Thyroid gland (tissue), 4 donors: ENCODE measurements around the gene PM20D2. TPM values are rescaled to one million over a fixed set of nuclear protein-coding genes. Genes with fewer than 3 reads are reported as not detected.

Experiments
- DNase-seq, 2 donors: peaks; one replicate each; pipeline ENCODE4 v3.0.0-alpha.2; 2019
- H3K27ac ChIP-seq, 3 donors: fragments of 200-600 bp; sonication (generic); 1 replicate in 2 of 3; 2 replicates in 1 of 3; pipeline ENCODE4 v1.5.1; 2016 to 2019; ENCODE audit warnings: mild to moderate bottlenecking in 1 of 3, moderate library complexity in 1 of 3
- H3K27me3 ChIP-seq: fragments of 200-600 bp; sonication (generic); one replicate; pipeline ENCODE4 v1.5.1; 2019
- H3K36me3 ChIP-seq, 2 donors: fragments of 200-600 bp; sonication (generic); one replicate each; pipeline ENCODE4 v1.5.1; 2016 to 2019
- H3K4me1 ChIP-seq, 2 donors: fragments of 200-600 bp; sonication (generic); one replicate each; pipeline ENCODE4 v1.5.1; 2017 to 2019
- H3K4me3 ChIP-seq, 3 donors: fragments of 200-600 bp; sonication (generic); replicated peaks in 1 of 3; 1 replicate in 2 of 3; 2 replicates in 1 of 3; pipeline ENCODE4 v1.5.1; 2016; ENCODE audit warnings: mild to moderate bottlenecking in 1 of 3
- H3K9me3 ChIP-seq: fragments of 200-600 bp; sonication (generic); one replicate; pipeline ENCODE4 v1.5.1; 2017
- POLR2A ChIP-seq, 2 donors: fragments of 450-650 bp; IDR thresholded peaks; one replicate each; pipeline ENCODE4 v1.6.1; 2017; ENCODE audit warnings: antibody characterized with exemption in 2 of 2, mild to moderate bottlenecking in 2 of 2, moderate library complexity in 1 of 2
- WGBS, 2 donors: methylation state at CpG; one replicate each; pipeline ENCODE4 v1.1.5; 2017; 5-methylcytosine and 5-hydroxymethylcytosine counted together
- intact Hi-C: fragments of 100-400 bp; cut with DNase I; formaldehyde crosslinking; loops from one replicate; pipeline ENCODE4 v1.15.1; 2023
- total RNA-seq, 4 donors: library from RNA; depleted of rRNA; stranded (reverse); fragments of >200 nt; gene quantifications; one replicate each; pipeline ENCODE4 v1.2.3, GENCODE V29; 2016
- TF ChIP-seq, protein P1 (sequence below), 6 experiments: fragments of 200-600 bp in 3 of 6; fragments of 450-650 bp in 3 of 6; sonication (generic) in 3 of 6; IDR thresholded peaks; one replicate each; pipeline ENCODE4 v1.5.1; 2016 to 2019; ENCODE audit warnings: antibody characterized with exemption in 6 of 6, mild to moderate bottlenecking in 2 of 6, inconsistent platforms in 1 of 6, moderate library complexity in 1 of 6

The PM20D2 gene
- total RNA-seq, 4 donors from 2014 or later = 21.5 to 33.3 (median 28.6) TPM

DNA sequence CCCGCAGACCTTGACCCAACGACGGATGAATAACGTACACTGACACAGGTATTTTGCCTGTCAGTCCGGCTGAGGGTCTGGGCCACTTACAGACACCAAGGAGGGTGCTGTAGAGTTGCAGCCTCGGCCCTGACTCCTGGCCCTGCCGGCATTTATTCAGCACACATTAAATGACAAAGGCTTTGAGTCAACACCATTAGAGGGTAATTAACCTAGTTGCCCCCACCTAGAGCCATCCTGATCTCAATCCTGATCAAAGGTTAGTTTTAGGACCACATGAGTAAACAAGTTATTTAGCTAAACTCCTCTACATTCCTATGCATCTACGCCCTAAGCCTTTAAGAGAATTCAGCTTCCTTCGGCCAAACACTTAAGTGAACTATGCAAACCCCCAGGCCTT is 11.9 kb upstream of the PM20D2 start:
- intact Hi-C loops = no loop called here
- Histone ChIP-seq H3K4me3 (no peak overlapping the region), H3K27ac (no peak overlapping the region), H3K9me3 (no peaks in the 10 kb centered on the region), H3K27me3 (no peaks in the 10 kb centered on the region), H3K36me3 (no peaks in the 10 kb centered on the region), H3K4me1 (no peaks in the 10 kb centered on the region)
- 84 to 88% methylated on average over 9 of the region's 9 CpGs for WGBS, 2 donors
- DNase-seq = no peak
- TF ChIP-seq, protein P1, sequence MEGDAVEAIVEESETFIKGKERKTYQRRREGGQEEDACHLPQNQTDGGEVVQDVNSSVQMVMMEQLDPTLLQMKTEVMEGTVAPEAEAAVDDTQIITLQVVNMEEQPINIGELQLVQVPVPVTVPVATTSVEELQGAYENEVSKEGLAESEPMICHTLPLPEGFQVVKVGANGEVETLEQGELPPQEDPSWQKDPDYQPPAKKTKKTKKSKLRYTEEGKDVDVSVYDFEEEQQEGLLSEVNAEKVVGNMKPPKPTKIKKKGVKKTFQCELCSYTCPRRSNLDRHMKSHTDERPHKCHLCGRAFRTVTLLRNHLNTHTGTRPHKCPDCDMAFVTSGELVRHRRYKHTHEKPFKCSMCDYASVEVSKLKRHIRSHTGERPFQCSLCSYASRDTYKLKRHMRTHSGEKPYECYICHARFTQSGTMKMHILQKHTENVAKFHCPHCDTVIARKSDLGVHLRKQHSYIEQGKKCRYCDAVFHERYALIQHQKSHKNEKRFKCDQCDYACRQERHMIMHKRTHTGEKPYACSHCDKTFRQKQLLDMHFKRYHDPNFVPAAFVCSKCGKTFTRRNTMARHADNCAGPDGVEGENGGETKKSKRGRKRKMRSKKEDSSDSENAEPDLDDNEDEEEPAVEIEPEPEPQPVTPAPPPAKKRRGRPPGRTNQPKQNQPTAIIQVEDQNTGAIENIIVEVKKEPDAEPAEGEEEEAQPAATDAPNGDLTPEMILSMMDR (IDR thresholded peaks at IDR 0.05) = no peak
- no peak for TF ChIP-seq POLR2A (IDR thresholded peaks at IDR 0.05)

DNA sequence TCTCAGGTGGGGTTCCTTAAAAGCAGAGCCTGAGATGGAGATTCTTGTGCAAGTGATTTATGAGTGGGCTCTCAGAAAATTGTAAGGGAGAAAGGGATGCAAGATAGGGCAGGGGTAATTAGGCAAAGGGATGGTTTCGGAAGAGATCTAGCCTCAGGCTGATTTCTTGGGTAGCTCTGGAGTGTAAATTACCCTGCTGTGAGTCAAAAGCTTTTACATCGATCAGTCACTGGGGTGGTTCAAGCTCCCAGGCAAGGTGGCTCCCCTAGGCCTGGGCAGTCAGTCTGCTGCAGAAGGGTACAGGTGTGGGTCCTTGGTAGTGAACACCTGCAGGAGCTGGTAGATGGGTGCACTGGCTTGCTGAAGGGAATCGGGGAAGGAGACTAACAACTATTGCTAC is 11.1 kb upstream of the PM20D2 start:
- Histone ChIP-seq H3K36me3 (no peaks in the 10 kb centered on the region), H3K27ac (no peak overlapping the region), H3K4me1 (no peaks in the 10 kb centered on the region), H3K9me3 (no peaks in the 10 kb centered on the region), H3K27me3 (no peaks in the 10 kb centered on the region), H3K4me3 (no peak overlapping the region)
- TF ChIP-seq, protein P1 (IDR thresholded peaks at IDR 0.05) = no peak
- TF ChIP-seq POLR2A (IDR thresholded peaks at IDR 0.05) = no peak
- intact Hi-C loops = no loop called here
- DNase-seq = no peak
- 79 to 87% methylated on average over 3 of the region's 3 CpGs for WGBS, 2 donors

DNA sequence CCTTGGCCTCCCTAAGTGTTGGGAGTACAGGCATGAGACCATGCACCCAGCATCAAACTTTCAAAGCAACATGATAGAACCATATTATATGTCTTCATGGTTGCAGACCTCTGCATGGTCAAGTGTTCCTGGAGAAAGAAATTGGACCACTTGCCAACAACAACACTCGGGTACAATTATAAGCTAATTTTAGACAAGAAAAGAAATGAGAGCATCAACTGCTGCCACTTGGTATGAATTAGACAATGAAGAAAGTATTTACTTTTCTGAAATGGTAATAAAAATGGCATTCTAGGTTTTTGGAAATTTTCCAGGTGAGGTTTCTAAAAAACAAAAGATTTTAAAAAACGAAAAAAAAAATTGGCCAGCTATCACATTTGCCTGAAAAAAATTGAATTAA is 7.7 kb upstream of the PM20D2 start:
- H3K4me3 ChIP-seq = no peak overlapping the region
- H3K9me3 ChIP-seq = no peaks in the 10 kb centered on the region
- 73 to 88% methylated on average over 2 of the region's 2 CpGs for WGBS, 2 donors
- intact Hi-C loops = no loop called here
- no peak overlapping the region for H3K27ac ChIP-seq
- no peaks in the 10 kb centered on the region for H3K36me3 ChIP-seq
- no peaks in the 10 kb centered on the region for H3K4me1 ChIP-seq
- no peaks in the 10 kb centered on the region for H3K27me3 ChIP-seq
- DNase-seq = no peak
- TF ChIP-seq, protein P1 (IDR thresholded peaks at IDR 0.05) = no peak
- TF ChIP-seq POLR2A (IDR thresholded peaks at IDR 0.05) = no peak

DNA sequence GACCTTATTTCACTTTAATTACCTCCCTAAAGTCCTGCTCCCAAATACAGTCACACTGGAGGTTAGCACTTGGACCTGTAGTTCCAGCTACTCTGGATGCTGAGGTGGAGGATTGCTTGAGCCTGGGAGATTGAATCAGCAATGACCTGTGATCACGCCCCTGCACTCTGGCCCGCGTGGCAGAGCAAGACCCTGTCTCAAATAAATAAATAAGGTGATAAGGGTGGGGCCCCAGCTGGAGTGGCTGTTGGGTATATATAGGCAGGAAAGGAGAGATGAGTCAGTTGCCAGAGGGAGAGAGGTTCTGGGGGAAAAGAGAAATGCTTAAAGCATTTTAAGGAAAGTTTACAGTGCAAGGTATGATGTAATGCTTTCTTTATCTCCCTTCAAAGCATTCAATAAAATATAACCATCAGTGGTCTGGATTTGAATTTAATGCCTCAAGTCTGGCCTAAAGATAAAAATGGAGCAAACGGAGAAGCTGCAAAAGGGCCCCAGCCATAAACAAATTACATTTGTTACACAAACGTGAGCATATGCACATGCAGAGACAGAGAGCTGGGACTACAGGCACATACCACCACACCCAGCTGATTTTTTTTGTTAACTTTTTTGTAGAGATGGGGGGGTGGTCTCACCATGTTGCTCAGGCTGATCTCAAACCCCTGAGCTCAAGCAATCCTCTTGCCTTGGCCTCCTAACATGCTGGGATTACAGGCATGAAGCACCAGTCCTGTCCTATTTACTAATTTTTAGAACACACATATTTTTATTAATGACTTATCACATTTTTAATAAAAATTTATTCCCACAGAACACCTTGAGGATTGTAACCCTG is 6.1 kb upstream of the PM20D2 start:
- no peak overlapping the region for H3K27ac ChIP-seq
- WGBS, 2 donors = 79 to 92% methylated on average over 5 of the region's 5 CpGs
- no peaks in the 10 kb centered on the region for H3K27me3 ChIP-seq
- no peak for DNase-seq
- no peak for TF ChIP-seq POLR2A (IDR thresholded peaks at IDR 0.05)
- TF ChIP-seq, protein P1 (IDR thresholded peaks at IDR 0.05) = no peak
- no peaks in the 10 kb centered on the region for H3K36me3 ChIP-seq
- intact Hi-C loops = loop anchor here (10.0 kb wide), 1 partner anchor 155 kb away; no protein-coding TSS in a partner anchor
- no peaks in the 10 kb centered on the region for H3K4me1 ChIP-seq
- no peaks in the 10 kb centered on the region for H3K9me3 ChIP-seq
- H3K4me3 ChIP-seq = no peak overlapping the region
